NCI-H1048 (cell line): ENCODE measurements around the gene KRTAP10-5.
"Not testable (repeated sequence)": the region's sequence is repeated elsewhere in the genome, so short reads cannot be mapped to it uniquely, and the experiment has no call there.

Experiments
- DNase-seq: peaks from one replicate; lab custom pipeline; 2025; lab: John Stamatoyannopoulos, UW

The KRTAP10-5 gene

GRCh38 chr21:44571844-44572782 lies 8.3 kb downstream of the KRTAP10-5 start:
- no peak for DNase-seq

GRCh38 chr21:44571296-44571695 lies 9.1 kb downstream of the KRTAP10-5 start:
- no peak for DNase-seq

- no peak for DNase-seq
These were observed 10.4 kb downstream of the KRTAP10-5 start for GRCh38 chr21:44569861-44570517.

- DNase-seq = no peak
These were observed 11.5 kb downstream of the KRTAP10-5 start for GRCh38 chr21:44568667-44569556.

- no peak for DNase-seq
These were observed 12.1 kb downstream of the KRTAP10-5 start for GRCh38 chr21:44568261-44568660.

GRCh38 chr21:44567481-44568171 lies 12.8 kb downstream of the KRTAP10-5 start:
- no peak for DNase-seq

- DNase-seq = no peak
These were observed 14.0 kb downstream of the KRTAP10-5 start for GRCh38 chr21:44566403-44566802.

- no peak for DNase-seq
These were observed 15.4 kb downstream of the KRTAP10-5 start for GRCh38 chr21:44564886-44565598.

GRCh38 chr21:44564099-44564498 lies 16.3 kb downstream of the KRTAP10-5 start:
- no peak for DNase-seq

- DNase-seq = no peak
These were observed 21.7 kb downstream of the KRTAP10-5 start, which contains the start of gene KRTAP10-3 for GRCh38 chr21:44558695-44559094. KRTAP10-3 (minus strand) TSS chr21:44558795; CDS start chr21:44558715, 80 bp downstream.

- not testable (repeated sequence) for DNase-seq
These were observed 22.1 kb downstream of the KRTAP10-5 start for GRCh38 chr21:44558329-44558675.

- DNase-seq = no peak
These were observed 22.7 kb downstream of the KRTAP10-5 start for GRCh38 chr21:44557491-44558328.

GRCh38 chr21:44556879-44557278 lies 23.5 kb downstream of the KRTAP10-5 start:
- DNase-seq = no peak

- DNase-seq = no peak
These were observed 25.1 kb downstream of the KRTAP10-5 start for GRCh38 chr21:44555200-44555875.

GRCh38 chr21:44552681-44553080 lies 27.7 kb downstream of the KRTAP10-5 start:
- DNase-seq = no peak

- no peak for DNase-seq
These were observed 28.3 kb downstream of the KRTAP10-5 start for GRCh38 chr21:44552136-44552535.

- no peak for DNase-seq
These were observed 29.0 kb downstream of the KRTAP10-5 start, which contains the start of gene KRTAP10-2 for GRCh38 chr21:44551340-44551961. KRTAP10-2 (minus strand) TSS chr21:44551505; CDS start chr21:44551458, 47 bp downstream.

GRCh38 chr21:44550807-44551206 lies 29.6 kb downstream of the KRTAP10-5 start:
- no peak for DNase-seq

GRCh38 chr21:44550285-44550684 lies 30.1 kb downstream of the KRTAP10-5 start:
- DNase-seq = not testable (repeated sequence)
